Measurements from ENCODE around the gene FHIP1B.
A peak's percentile ranks its signal among the peaks of the same experiment; 100 is the strongest.

Gene FHIP1B

GRCh38 chr11:6206456-6207180 lies 27.8 kb downstream of the FHIP1B start:
- no peak for TF ChIP-seq GABPA (IDR thresholded peaks at IDR 0.05; ENCODE audit: low read depth)
- no peak for TF ChIP-seq POLR2AphosphoS5 (IDR thresholded peaks at IDR 0.05; ENCODE audit: low read depth)
- TF ChIP-seq SPI1 (IDR thresholded peaks at IDR 0.05; ENCODE audit: borderline replicate concordance, low read depth): no peak
- no peak for TF ChIP-seq CTCF (IDR thresholded peaks at IDR 0.05; ENCODE audit: insufficient read depth, low read length)
- TF ChIP-seq, protein P1, sequence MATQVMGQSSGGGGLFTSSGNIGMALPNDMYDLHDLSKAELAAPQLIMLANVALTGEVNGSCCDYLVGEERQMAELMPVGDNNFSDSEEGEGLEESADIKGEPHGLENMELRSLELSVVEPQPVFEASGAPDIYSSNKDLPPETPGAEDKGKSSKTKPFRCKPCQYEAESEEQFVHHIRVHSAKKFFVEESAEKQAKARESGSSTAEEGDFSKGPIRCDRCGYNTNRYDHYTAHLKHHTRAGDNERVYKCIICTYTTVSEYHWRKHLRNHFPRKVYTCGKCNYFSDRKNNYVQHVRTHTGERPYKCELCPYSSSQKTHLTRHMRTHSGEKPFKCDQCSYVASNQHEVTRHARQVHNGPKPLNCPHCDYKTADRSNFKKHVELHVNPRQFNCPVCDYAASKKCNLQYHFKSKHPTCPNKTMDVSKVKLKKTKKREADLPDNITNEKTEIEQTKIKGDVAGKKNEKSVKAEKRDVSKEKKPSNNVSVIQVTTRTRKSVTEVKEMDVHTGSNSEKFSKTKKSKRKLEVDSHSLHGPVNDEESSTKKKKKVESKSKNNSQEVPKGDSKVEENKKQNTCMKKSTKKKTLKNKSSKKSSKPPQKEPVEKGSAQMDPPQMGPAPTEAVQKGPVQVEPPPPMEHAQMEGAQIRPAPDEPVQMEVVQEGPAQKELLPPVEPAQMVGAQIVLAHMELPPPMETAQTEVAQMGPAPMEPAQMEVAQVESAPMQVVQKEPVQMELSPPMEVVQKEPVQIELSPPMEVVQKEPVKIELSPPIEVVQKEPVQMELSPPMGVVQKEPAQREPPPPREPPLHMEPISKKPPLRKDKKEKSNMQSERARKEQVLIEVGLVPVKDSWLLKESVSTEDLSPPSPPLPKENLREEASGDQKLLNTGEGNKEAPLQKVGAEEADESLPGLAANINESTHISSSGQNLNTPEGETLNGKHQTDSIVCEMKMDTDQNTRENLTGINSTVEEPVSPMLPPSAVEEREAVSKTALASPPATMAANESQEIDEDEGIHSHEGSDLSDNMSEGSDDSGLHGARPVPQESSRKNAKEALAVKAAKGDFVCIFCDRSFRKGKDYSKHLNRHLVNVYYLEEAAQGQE (IDR thresholded peaks at IDR 0.05; ENCODE audit: insufficient replicate concordance, low read depth): no peak
- no peaks in the 10 kb centered on the region for H3K27me3 ChIP-seq (ENCODE audit: insufficient read depth, poor library complexity, severe bottlenecking)
- H3K27ac ChIP-seq (replicated peaks): peak overlapping the region; percentile 92
- H3K4me3 ChIP-seq (replicated peaks; ENCODE audit: insufficient read depth, low read length): no peak overlapping the region
- DNase-seq (ENCODE audit: low read depth in 1 of 2, low spot score in 1 of 2): no peak

DNA sequence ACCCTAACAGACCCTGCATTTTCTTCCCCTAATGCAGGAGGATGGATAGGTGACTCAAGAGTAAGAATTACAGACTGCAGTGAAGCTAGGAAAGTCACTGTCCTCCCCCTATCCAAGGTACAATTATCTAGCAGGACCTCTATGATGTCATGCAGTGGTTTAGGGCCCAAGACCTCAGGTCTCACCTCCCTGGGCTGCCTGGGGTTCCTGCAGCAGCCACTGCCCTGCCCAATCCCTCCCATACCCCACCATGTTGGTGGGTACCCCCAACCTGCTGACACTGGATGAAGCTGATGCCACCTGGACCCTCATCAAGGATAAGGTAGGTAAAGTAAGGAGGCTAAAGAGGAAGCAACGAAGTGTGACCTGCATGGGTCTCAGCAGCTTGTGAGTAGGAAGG lies 29.1 kb downstream of the FHIP1B start, which contains the start of gene C11orf42:
Gene C11orf42, plus strand, starts transcription at position 192 of the 400 bp plus-strand sequence. Its CDS starts 59 bp downstream, at position 251.
- Histone ChIP-seq H3K27ac (replicated peaks) (peak within 1 kb of the TSS; percentile 92), H3K4me3 (replicated peaks; ENCODE audit: insufficient read depth, low read length) (no peak within 1 kb of the TSS), H3K27me3 (ENCODE audit: insufficient read depth, poor library complexity, severe bottlenecking) (no peaks in the 10 kb centered on the region)
- TF ChIP-seq, protein P1 (IDR thresholded peaks at IDR 0.05; ENCODE audit: insufficient replicate concordance, low read depth): no peak
- TF ChIP-seq POLR2AphosphoS5 (IDR thresholded peaks at IDR 0.05; ENCODE audit: low read depth) (no peak), CTCF (IDR thresholded peaks at IDR 0.05; ENCODE audit: insufficient read depth, low read length) (no peak), GABPA (IDR thresholded peaks at IDR 0.05; ENCODE audit: low read depth) (no peak), SPI1 (IDR thresholded peaks at IDR 0.05; ENCODE audit: borderline replicate concordance, low read depth) (no peak)
- no peak for DNase-seq (ENCODE audit: low read depth in 1 of 2, low spot score in 1 of 2)

DNA sequence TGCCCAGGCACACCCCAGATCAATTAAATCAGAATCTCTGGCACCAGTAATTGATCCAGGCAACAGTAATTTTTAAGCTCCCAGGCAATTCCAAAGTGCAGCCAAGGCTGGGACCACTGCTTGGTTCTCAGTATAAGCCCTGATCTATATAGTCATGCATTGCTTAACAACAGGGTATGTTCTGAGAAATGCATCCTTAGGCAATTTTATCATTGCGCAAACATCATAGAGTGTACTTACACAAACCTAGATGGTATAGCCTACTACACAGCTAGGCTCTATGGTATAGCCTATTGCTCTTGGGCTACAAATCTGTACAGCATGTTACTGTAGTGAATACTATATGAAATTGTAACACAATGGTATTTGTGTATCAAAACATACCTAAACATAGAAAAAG lies 29.7 kb downstream of the FHIP1B start:
- TF ChIP-seq, protein P1 (IDR thresholded peaks at IDR 0.05; ENCODE audit: insufficient replicate concordance, low read depth): no peak
- TF ChIP-seq POLR2AphosphoS5 (IDR thresholded peaks at IDR 0.05; ENCODE audit: low read depth) (no peak), GABPA (IDR thresholded peaks at IDR 0.05; ENCODE audit: low read depth) (no peak), SPI1 (IDR thresholded peaks at IDR 0.05; ENCODE audit: borderline replicate concordance, low read depth) (no peak)

More for the DNA sequence above, 29.7 kb downstream of the FHIP1B start:
- peak overlapping the region; percentile 92 for H3K27ac ChIP-seq (replicated peaks)
- no peaks in the 10 kb centered on the region for H3K27me3 ChIP-seq (ENCODE audit: insufficient read depth, poor library complexity, severe bottlenecking)
- no peak overlapping the region for H3K4me3 ChIP-seq (replicated peaks; ENCODE audit: insufficient read depth, low read length)
- peak; percentile 87 to 94 for DNase-seq (ENCODE audit: low read depth in 1 of 2, low spot score in 1 of 2)

All from HL-60 (cell line).